Stomach (tissue), 9 donors: Measurements from ENCODE around the gene SPRED3. TPM values are rescaled to one million over a fixed set of nuclear protein-coding genes. Genes with fewer than 3 reads are reported as not detected.
A peak's percentile ranks its signal among the peaks of the same experiment; 100 is the strongest.

Experiments used
- DNase-seq, 2 donors: peaks; one replicate each; pipeline versions ENCODE4 v3.0.0 to v3.0.0-alpha.2; 2013 to 2019
- H3K27ac ChIP-seq, 5 donors: fragments of 200-600 bp in 4 of 5; sonication (generic) in 4 of 5; one replicate each; pipeline ENCODE4 v1.5.1; 2013 to 2019; ENCODE audit warnings: mild to moderate bottlenecking in 1 of 5, moderate library complexity in 1 of 5
- H3K27me3 ChIP-seq, 3 donors: fragments of 200-600 bp; sonication (generic); one replicate each; pipeline ENCODE4 v1.5.1; 2017 to 2019; ENCODE audit warnings: mixed run types in 1 of 3
- H3K36me3 ChIP-seq, 4 donors: fragments of 200-600 bp; sonication (generic); 1 replicate in 3 of 4; 2 replicates in 1 of 4; pipeline ENCODE4 v1.5.1; 2016 to 2019
- H3K4me1 ChIP-seq, 4 donors: fragments of 200-600 bp; sonication (generic); one replicate each; pipeline ENCODE4 v1.5.1; 2016 to 2019
- H3K4me3 ChIP-seq, 4 donors: fragments of 200-600 bp; sonication (generic) in 3 of 4; one replicate each; pipeline ENCODE4 v1.5.1; 2016 to 2019; ENCODE audit warnings: mild to moderate bottlenecking in 1 of 4
- H3K9me3 ChIP-seq, 4 donors: fragments of 200-600 bp; sonication (generic); one replicate each; pipeline ENCODE4 v1.5.1; 2016 to 2019
- EP300 ChIP-seq: sonication (generic); formaldehyde crosslinking; IDR thresholded peaks from one replicate; pipeline ENCODE4 v1.6.1; 2017; ENCODE audit warnings: antibody characterized with exemption
- POLR2A ChIP-seq, 4 donors: fragments of 450-650 bp; IDR thresholded peaks; one replicate each; pipeline ENCODE4 v1.6.1; 2016; ENCODE audit warnings: antibody characterized with exemption in 4 of 4, control low read depth in 2 of 4, mild to moderate bottlenecking in 1 of 4, moderate library complexity in 1 of 4
- POLR2AphosphoS5 ChIP-seq, 3 donors: sonication (generic); formaldehyde crosslinking; IDR thresholded peaks; one replicate each; pipeline ENCODE4 v1.6.1; 2016; ENCODE audit warnings: antibody characterized with exemption in 3 of 3
- WGBS, 5 donors: extraction: QIAGEN DNeasy Blood & Tissue Kit in 3 of 5; methylation state at CpG; one replicate each; pipeline versions ENCODE4 v1.1.5 to v1.1.7; 2013 to 2018; 5-methylcytosine and 5-hydroxymethylcytosine counted together
- intact Hi-C: fragments of 100-400 bp; cut with DNase I; formaldehyde crosslinking; loops from one replicate; pipeline ENCODE4 v1.15.1; 2023; ENCODE audit warnings: low total_unique reads
- polyA plus RNA-seq, 3 donors: library from polyadenylated mRNA; stranded (reverse); fragments of 200-250 nt; gene quantifications; one replicate each; pipeline ENCODE4 v1.2.3, GENCODE V29; 2013
- total RNA-seq, 5 donors: library from RNA; depleted of rRNA; stranded (reverse); fragments of >200 nt; gene quantifications; one replicate each; pipeline versions ENCODE4 v1.1.0 to v1.2.3, GENCODE V29; 2014 to 2016
- TF ChIP-seq, protein P1 (sequence below), 7 experiments: fragments of 450-650 bp in 4 of 7; fragments of 200-600 bp in 3 of 7; sonication (generic) in 3 of 7; IDR thresholded peaks; one replicate each; pipeline ENCODE4 v1.5.1; 2016 to 2019; ENCODE audit warnings: antibody characterized with exemption in 7 of 7, control low read depth in 2 of 7, mild to moderate bottlenecking in 1 of 7
- donor health status: healthy with polysubstance abuse.
- donor health status: Bipolar disorder and iron deficiency.
- donor health status: healthy.

The SPRED3 gene
- total and polyA plus RNA-seq, 8 donors, result 0.12 to 3.6 (median 0.99) TPM; not detected in 4

GRCh38 chr19:38369584-38369983 lies 18.9 kb upstream of the SPRED3 start:
- H3K9me3 ChIP-seq, result no peaks in the 10 kb centered on the region
- peaks cover 0 to 6% (median 0%) of the 10 kb centered on the region in 4 donors for H3K4me1 ChIP-seq
- WGBS, 5 donors, result 79 to 91% (median 86%) methylated on average over 2 of the region's 2 CpGs
- no peak for DNase-seq
- TF ChIP-seq POLR2A (IDR thresholded peaks at IDR 0.05) (no peak), EP300 (no peak), POLR2AphosphoS5 (IDR thresholded peaks at IDR 0.05) (no peak)
- TF ChIP-seq, protein P1, sequence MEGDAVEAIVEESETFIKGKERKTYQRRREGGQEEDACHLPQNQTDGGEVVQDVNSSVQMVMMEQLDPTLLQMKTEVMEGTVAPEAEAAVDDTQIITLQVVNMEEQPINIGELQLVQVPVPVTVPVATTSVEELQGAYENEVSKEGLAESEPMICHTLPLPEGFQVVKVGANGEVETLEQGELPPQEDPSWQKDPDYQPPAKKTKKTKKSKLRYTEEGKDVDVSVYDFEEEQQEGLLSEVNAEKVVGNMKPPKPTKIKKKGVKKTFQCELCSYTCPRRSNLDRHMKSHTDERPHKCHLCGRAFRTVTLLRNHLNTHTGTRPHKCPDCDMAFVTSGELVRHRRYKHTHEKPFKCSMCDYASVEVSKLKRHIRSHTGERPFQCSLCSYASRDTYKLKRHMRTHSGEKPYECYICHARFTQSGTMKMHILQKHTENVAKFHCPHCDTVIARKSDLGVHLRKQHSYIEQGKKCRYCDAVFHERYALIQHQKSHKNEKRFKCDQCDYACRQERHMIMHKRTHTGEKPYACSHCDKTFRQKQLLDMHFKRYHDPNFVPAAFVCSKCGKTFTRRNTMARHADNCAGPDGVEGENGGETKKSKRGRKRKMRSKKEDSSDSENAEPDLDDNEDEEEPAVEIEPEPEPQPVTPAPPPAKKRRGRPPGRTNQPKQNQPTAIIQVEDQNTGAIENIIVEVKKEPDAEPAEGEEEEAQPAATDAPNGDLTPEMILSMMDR (IDR thresholded peaks at IDR 0.05), result no peak
- H3K27ac ChIP-seq, result no peak overlapping the region
- intact Hi-C loops, result no loop called here
- H3K4me3 ChIP-seq, result no peak overlapping the region
- peaks cover 0 to 40% (median 0%) of the 10 kb centered on the region in 3 donors for H3K27me3 ChIP-seq
- H3K36me3 ChIP-seq, result no peaks in the 10 kb centered on the region

GRCh38 chr19:38370299-38370698 lies 18.2 kb upstream of the SPRED3 start:
- H3K27ac ChIP-seq, result no peak overlapping the region
- intact Hi-C loops, result no loop called here
- no peaks in the 10 kb centered on the region for H3K9me3 ChIP-seq
- H3K4me1 ChIP-seq, result peaks cover 1 to 8% (median 2%) of the 10 kb centered on the region in 4 donors
- H3K4me3 ChIP-seq, result no peak overlapping the region
- DNase-seq, result no peak
- H3K36me3 ChIP-seq, result no peaks in the 10 kb centered on the region
- no peak for TF ChIP-seq POLR2A (IDR thresholded peaks at IDR 0.05)
- TF ChIP-seq, protein P1 (IDR thresholded peaks at IDR 0.05), result no peak
- TF ChIP-seq EP300, result no peak
- TF ChIP-seq POLR2AphosphoS5 (IDR thresholded peaks at IDR 0.05), result no peak
- H3K27me3 ChIP-seq, result peaks cover 0 to 33% (median 0%) of the 10 kb centered on the region in 3 donors
- 59 to 69% (median 61%) methylated on average over 9 to 12 of the region's 12 CpGs for WGBS, 5 donors

GRCh38 chr19:38371081-38371480 lies 17.4 kb upstream of the SPRED3 start:
- DNase-seq, result no peak
- peaks cover 0 to 2% (median 0%) of the 10 kb centered on the region in 4 donors for H3K36me3 ChIP-seq
- no peak overlapping the region for H3K4me3 ChIP-seq
- no peaks in the 10 kb centered on the region for H3K9me3 ChIP-seq
- 70 to 84% (median 79%) methylated on average over 6 of the region's 6 CpGs for whole genome bisulfite sequencing, 5 donors
- intact Hi-C loops, result no loop called here
- no peak overlapping the region for H3K27ac ChIP-seq
- H3K27me3 ChIP-seq, result peaks cover 0 to 25% (median 0%) of the 10 kb centered on the region in 3 donors
- peaks cover 9 to 16% (median 10%) of the 10 kb centered on the region in 4 donors for H3K4me1 ChIP-seq
- TF ChIP-seq POLR2A (IDR thresholded peaks at IDR 0.05) (no peak), POLR2AphosphoS5 (IDR thresholded peaks at IDR 0.05) (no peak), EP300 (no peak)
- TF ChIP-seq, protein P1 (IDR thresholded peaks at IDR 0.05), result no peak

GRCh38 chr19:38373907-38374331 lies 14.6 kb upstream of the SPRED3 start:
- no peak for TF ChIP-seq POLR2AphosphoS5 (IDR thresholded peaks at IDR 0.05)
- no peak for TF ChIP-seq POLR2A (IDR thresholded peaks at IDR 0.05)
- TF ChIP-seq, protein P1 (IDR thresholded peaks at IDR 0.05), result no peak
- TF ChIP-seq EP300, result no peak
- Histone ChIP-seq H3K36me3 (peaks cover 12 to 28% (median 22%) of the 10 kb centered on the region in 4 donors), H3K9me3 (no peaks in the 10 kb centered on the region), H3K27me3 (no peaks in the 10 kb centered on the region), H3K4me3 (peak overlapping the region; percentile 61 to 92 (median 84)), H3K27ac (peak overlapping the region; percentile 66 to 95 (median 91)), H3K4me1 (peaks cover 16 to 28% (median 22%) of the 10 kb centered on the region in 4 donors)
- WGBS, 5 donors, result 67 to 73% (median 71%) methylated on average over 6 of the region's 6 CpGs
- intact Hi-C loops, result no loop called here
- no peak for DNase-seq
